Esophagus muscularis mucosa (tissue), 4 donors: ENCODE results near the gene ZNF512.

ENCODE experiments used
- CTCF ChIP-seq, 3 experiments: fragments of 200-600 bp in 2 of 3; fragments of 450-650 bp in 1 of 3; sonication (generic) in 2 of 3; IDR thresholded peaks; one replicate each; pipeline ENCODE4 v1.5.1; 2017 to 2019; ENCODE audit warnings: antibody characterized with exemption in 3 of 3, mild to moderate bottlenecking in 2 of 3, moderate library complexity in 1 of 3
- EP300 ChIP-seq: sonication (generic); formaldehyde crosslinking; IDR thresholded peaks from one replicate; pipeline ENCODE4 v1.6.1; 2017; ENCODE audit warnings: antibody characterized with exemption
- POLR2A ChIP-seq: fragments of 450-650 bp; IDR thresholded peaks from one replicate; pipeline ENCODE4 v1.6.1; 2017; ENCODE audit warnings: antibody characterized with exemption, moderate library complexity, mild to moderate bottlenecking, low read depth
- POLR2AphosphoS5 ChIP-seq, 2 donors: sonication (generic); formaldehyde crosslinking; IDR thresholded peaks; one replicate each; pipeline ENCODE4 v1.6.1; 2017; ENCODE audit warnings: antibody characterized with exemption in 2 of 2

GRCh38 chr2:27583390-27583915 is 611 bp downstream of the ZNF512 start:
- TF ChIP-seq POLR2AphosphoS5 (IDR thresholded peaks at IDR 0.05) (no peak), EP300 (no peak), CTCF (IDR thresholded peaks at IDR 0.05) (no peak), POLR2A (no peak)
